Measurements from ENCODE around the gene TTLL5.

TTLL5 gene

DNA sequence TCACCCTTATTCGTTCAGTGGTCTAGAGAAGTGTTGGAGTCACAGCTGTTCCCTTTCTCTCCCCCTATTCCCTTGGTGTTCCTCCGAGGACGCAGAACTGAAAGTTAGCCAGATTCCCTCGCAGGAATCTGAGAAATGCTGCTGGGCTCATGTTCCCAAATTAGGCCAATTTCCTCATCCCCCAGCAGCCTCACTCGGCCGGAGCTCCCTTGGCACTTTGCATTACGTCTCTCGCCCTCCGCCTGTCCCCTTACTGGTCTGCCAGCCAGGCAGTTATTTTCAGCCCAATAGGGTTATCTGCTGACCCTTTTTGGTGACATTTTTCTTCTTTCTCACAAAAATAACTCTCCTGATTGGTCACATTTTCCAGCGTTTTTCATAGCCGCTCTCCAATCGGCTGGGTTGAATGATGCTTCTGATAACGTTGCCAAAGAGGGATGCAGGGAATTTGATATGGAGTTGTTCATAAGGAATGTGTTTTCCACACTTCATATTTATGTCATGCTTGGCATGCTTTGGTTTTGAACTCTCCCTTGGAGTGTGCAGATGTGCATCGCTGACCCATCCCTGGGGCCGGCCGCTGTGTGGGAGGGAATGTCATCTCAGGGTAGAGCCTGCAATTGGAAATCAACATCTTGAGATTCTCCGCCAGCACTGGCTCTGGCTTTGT lies 334.5 kb downstream of the TTLL5 start:
- TF ChIP-seq CTCF (IDR thresholded peaks at IDR 0.05; ENCODE audit: insufficient read depth, low read length, poor library complexity, severe bottlenecking) (no peak), EZH2phosphoT487 (conservative IDR thresholded peaks at IDR 0.05; ENCODE audit: low read length) (no peak)
- Histone ChIP-seq H3K9me3 (ENCODE audit: insufficient read depth, low read length) (no peaks in the 10 kb centered on the region), H2AFZ (ENCODE audit: low read depth, low read length, severe bottlenecking) (no peak overlapping the region), H3K36me3 (ENCODE audit: low read length) (no peaks in the 10 kb centered on the region), H3K4me2 (ENCODE audit: low read depth, low read length, poor library complexity, severe bottlenecking) (no peak overlapping the region), H3K79me2 (ENCODE audit: insufficient read depth, low read length) (no peaks in the 10 kb centered on the region), H3K9ac (ENCODE audit: low read length) (no peak overlapping the region), H4K20me1 (ENCODE audit: low read depth, low read length) (no peaks in the 10 kb centered on the region), H3K27ac (ENCODE audit: low read depth, low read length) (no peak overlapping the region), H3F3A (ENCODE audit: insufficient read depth) (no peaks in the 10 kb centered on the region), H3K4me3 (ENCODE audit: insufficient read depth, low read length, poor library complexity, severe bottlenecking) (no peak overlapping the region), H3K27me3 (ENCODE audit: low read length) (no peaks in the 10 kb centered on the region), H3K9me2 (replicated peaks; ENCODE audit: insufficient read depth, low read length) (no peaks in the 10 kb centered on the region)

GRCh38 chr14:75996488-75996887 lies 335.4 kb downstream of the TTLL5 start:
- H3K4me3 ChIP-seq (ENCODE audit: insufficient read depth, low read length, poor library complexity, severe bottlenecking): no peak overlapping the region
- no peaks in the 10 kb centered on the region for H3K79me2 ChIP-seq (ENCODE audit: insufficient read depth, low read length)
- H4K20me1 ChIP-seq (ENCODE audit: low read depth, low read length): no peaks in the 10 kb centered on the region
- no peak overlapping the region for H3K4me2 ChIP-seq (ENCODE audit: low read depth, low read length, poor library complexity, severe bottlenecking)
- H3K9me3 ChIP-seq (ENCODE audit: insufficient read depth, low read length): no peaks in the 10 kb centered on the region
- H3K27me3 ChIP-seq (ENCODE audit: low read length): no peaks in the 10 kb centered on the region
- no peak overlapping the region for H2AFZ ChIP-seq (ENCODE audit: low read depth, low read length, severe bottlenecking)
- TF ChIP-seq EZH2phosphoT487 (conservative IDR thresholded peaks at IDR 0.05; ENCODE audit: low read length) (no peak), CTCF (IDR thresholded peaks at IDR 0.05; ENCODE audit: insufficient read depth, low read length, poor library complexity, severe bottlenecking) (no peak)
- no peaks in the 10 kb centered on the region for H3K36me3 ChIP-seq (ENCODE audit: low read length)
- no peaks in the 10 kb centered on the region for H3K9me2 ChIP-seq (replicated peaks; ENCODE audit: insufficient read depth, low read length)
- H3F3A ChIP-seq (ENCODE audit: insufficient read depth): no peaks in the 10 kb centered on the region
- no peak overlapping the region for H3K27ac ChIP-seq (ENCODE audit: low read depth, low read length)
- no peak overlapping the region for H3K9ac ChIP-seq (ENCODE audit: low read length)

DNA sequence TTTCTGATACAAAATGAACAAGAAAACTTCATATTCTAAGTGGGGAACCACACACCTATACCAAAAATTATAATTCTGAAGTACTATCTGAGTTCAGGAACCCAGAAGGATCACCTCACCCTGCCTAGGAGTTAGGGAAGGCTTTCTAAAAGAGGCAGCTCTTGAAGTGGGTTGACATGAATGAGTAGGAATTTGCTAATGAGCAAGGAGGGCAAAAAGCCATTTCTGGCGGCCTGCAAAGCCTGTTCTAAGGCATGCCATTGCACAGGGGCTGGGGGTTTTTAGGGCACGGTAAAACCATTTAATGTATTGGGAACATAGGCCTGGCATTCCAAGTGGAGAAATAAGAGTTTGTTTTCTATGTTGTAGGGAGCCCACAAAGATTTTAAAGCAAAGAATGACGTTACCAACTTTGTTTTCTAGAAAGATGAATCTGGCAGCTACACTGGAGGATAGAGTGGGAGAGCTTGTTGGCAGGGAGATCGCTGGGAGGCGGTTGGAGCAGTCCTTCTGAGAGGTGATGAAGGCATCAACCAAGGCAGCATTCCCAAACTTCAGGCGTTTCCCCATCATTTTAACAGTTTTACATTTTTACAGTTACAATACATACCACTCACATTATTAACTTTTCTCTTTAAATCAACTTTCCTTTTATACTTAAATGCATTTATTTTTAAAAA lies 338.6 kb downstream of the TTLL5 start:
- TF ChIP-seq CTCF (IDR thresholded peaks at IDR 0.05; ENCODE audit: insufficient read depth, low read length, poor library complexity, severe bottlenecking) (no peak), EZH2phosphoT487 (conservative IDR thresholded peaks at IDR 0.05; ENCODE audit: low read length) (no peak)
- Histone ChIP-seq H3K79me2 (ENCODE audit: insufficient read depth, low read length) (no peaks in the 10 kb centered on the region), H3K9ac (ENCODE audit: low read length) (no peak overlapping the region), H3K4me3 (ENCODE audit: insufficient read depth, low read length, poor library complexity, severe bottlenecking) (no peak overlapping the region), H2AFZ (ENCODE audit: low read depth, low read length, severe bottlenecking) (no peak overlapping the region), H4K20me1 (ENCODE audit: low read depth, low read length) (no peaks in the 10 kb centered on the region), H3K9me2 (replicated peaks; ENCODE audit: insufficient read depth, low read length) (no peaks in the 10 kb centered on the region), H3K27ac (ENCODE audit: low read depth, low read length) (no peak overlapping the region), H3K4me2 (ENCODE audit: low read depth, low read length, poor library complexity, severe bottlenecking) (no peak overlapping the region), H3K36me3 (ENCODE audit: low read length) (no peaks in the 10 kb centered on the region), H3K9me3 (ENCODE audit: insufficient read depth, low read length) (no peaks in the 10 kb centered on the region), H3F3A (ENCODE audit: insufficient read depth) (no peaks in the 10 kb centered on the region), H3K27me3 (ENCODE audit: low read length) (no peaks in the 10 kb centered on the region)

Measured in SU-DHL-6 (cell line).